Cardiac muscle cell (in vitro differentiated cells and primary cell): Measurements from ENCODE around the gene NHLRC1. TPM values are rescaled to one million over a fixed set of nuclear protein-coding genes. Genes with fewer than 3 reads are reported as not detected.

ENCODE experiments used
- DNase-seq, 2 donors: peaks; one replicate each; pipeline versions ENCODE4 v3.0.0 to v3.0.0-alpha.2; 2010 to 2017; ENCODE audit warnings: low read depth in 1 of 2, low spot score in 1 of 2
- H3K27ac ChIP-seq: fragments of 200-600 bp; sonication (generic); 2 replicates; pipeline ENCODE4 v1.5.1; 2016
- H3K27me3 ChIP-seq: fragments of 200-600 bp; sonication (generic); 2 replicates; pipeline ENCODE4 v1.6.0; 2016; ENCODE audit warnings: control low read depth
- H3K36me3 ChIP-seq: fragments of 200-600 bp; sonication (generic); 2 replicates; pipeline ENCODE4 v1.5.1; 2016; ENCODE audit warnings: control low read depth
- H3K4me1 ChIP-seq: fragments of 200-600 bp; sonication (generic); 2 replicates; pipeline ENCODE4 v1.8.1; 2017; ENCODE audit warnings: low read depth, mild to moderate bottlenecking, mixed run types
- H3K4me3 ChIP-seq: fragments of 200-600 bp; sonication (generic); 2 replicates; pipeline ENCODE4 v1.5.1; 2016; ENCODE audit warnings: mild to moderate bottlenecking
- H3K9me3 ChIP-seq: fragments of 200-600 bp; sonication (generic); 2 replicates; pipeline ENCODE4 v1.5.1; 2017; ENCODE audit warnings: low read depth, mild to moderate bottlenecking, control low read depth
- polyA plus RNA-seq: library from polyadenylated mRNA; unstranded; fragments of >200 nt; fragmentation: Nextera tagmentation; extraction: Ambion mirVana; gene quantifications from 2 replicates; pipeline ENCODE4 v1.2.1, GENCODE V29; 2016
- total RNA-seq: library from RNA; depleted of rRNA; stranded (reverse); fragments of >200 nt; gene quantifications from 2 replicates; pipeline ENCODE4 v1.2.3, GENCODE V29; 2016
- TF ChIP-seq, protein P1 (sequence below): IDR thresholded peaks from 2 replicates; pipeline ENCODE4 v1.5.1; 2012; ENCODE audit warnings: low read depth, mild to moderate bottlenecking, low read length

Gene NHLRC1
- total and polyA plus RNA-seq, 2 experiments from 2014 or later = 1.3 to 3.1 TPM

DNA sequence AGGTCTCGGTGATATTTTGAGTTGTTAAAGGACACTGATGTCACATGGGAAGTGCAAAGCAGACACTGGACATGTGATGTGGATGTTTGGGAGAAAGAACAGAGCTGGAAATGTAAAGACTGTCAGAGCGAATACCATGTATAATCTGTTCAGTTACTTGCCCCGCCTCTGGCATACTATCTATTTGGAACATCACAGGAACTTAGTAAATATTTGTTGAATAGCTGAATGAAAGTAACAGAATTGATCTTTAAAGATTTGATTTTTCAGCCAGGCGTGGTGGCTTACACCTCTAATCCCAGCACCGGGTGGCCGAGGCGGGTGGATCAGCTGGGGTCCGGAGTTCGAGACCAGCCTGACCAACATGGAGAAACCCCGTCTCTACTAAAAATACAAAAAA is 13.8 kb upstream of the NHLRC1 start:
- no peak overlapping the region for H3K4me3 ChIP-seq
- no peaks in the 10 kb centered on the region for H3K9me3 ChIP-seq
- TF ChIP-seq, protein P1, sequence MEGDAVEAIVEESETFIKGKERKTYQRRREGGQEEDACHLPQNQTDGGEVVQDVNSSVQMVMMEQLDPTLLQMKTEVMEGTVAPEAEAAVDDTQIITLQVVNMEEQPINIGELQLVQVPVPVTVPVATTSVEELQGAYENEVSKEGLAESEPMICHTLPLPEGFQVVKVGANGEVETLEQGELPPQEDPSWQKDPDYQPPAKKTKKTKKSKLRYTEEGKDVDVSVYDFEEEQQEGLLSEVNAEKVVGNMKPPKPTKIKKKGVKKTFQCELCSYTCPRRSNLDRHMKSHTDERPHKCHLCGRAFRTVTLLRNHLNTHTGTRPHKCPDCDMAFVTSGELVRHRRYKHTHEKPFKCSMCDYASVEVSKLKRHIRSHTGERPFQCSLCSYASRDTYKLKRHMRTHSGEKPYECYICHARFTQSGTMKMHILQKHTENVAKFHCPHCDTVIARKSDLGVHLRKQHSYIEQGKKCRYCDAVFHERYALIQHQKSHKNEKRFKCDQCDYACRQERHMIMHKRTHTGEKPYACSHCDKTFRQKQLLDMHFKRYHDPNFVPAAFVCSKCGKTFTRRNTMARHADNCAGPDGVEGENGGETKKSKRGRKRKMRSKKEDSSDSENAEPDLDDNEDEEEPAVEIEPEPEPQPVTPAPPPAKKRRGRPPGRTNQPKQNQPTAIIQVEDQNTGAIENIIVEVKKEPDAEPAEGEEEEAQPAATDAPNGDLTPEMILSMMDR = no peak
- no peaks in the 10 kb centered on the region for H3K27me3 ChIP-seq
- H3K36me3 ChIP-seq = peaks cover 4% of the 10 kb centered on the region
- H3K27ac ChIP-seq = no peak overlapping the region
- no peak for DNase-seq
- H3K4me1 ChIP-seq = no peaks in the 10 kb centered on the region

DNA sequence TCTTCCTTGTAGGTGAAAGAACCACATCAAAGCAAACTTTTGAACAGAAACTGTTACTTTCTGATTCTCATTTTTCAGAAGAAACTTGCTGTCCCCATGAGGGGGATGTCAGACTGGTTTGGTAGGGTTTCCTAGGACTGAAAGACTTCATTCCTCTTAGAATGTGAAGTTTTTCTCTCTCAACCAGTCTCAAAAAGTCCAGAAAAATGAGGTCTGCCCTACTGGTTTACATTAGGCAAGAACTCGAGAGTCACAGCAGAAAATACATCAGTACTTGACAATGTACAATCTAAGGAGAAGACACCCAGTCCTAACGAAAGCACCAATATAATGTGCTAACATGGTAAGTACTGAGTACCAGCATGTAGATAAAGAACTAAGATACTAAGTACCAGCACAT is 12.7 kb upstream of the NHLRC1 start:
- Histone ChIP-seq H3K4me1 (no peaks in the 10 kb centered on the region), H3K4me3 (no peak overlapping the region), H3K27me3 (no peaks in the 10 kb centered on the region), H3K27ac (no peak overlapping the region), H3K36me3 (peaks cover 10% of the 10 kb centered on the region), H3K9me3 (no peaks in the 10 kb centered on the region)
- no peak for DNase-seq
- TF ChIP-seq, protein P1 = no peak

DNA sequence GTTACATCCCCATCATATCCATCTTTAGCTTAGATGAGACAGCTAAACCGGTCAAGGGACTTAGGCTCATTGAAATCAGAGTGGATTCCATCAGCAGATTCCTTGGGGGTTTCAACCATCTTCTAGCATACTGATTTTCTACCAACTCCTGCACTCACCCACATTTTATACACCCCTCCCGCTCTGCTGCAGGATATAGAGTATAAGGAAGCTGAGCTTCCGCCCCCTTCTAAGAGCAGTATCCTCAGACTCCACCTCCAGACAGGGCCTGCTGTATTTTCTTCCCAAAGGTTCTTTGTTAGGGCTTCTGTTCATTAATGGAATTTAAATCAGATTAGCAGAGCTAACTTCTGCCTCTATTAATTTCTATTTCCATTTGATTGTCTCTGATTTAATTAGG is 9.9 kb upstream of the NHLRC1 start:
- no peaks in the 10 kb centered on the region for H3K27me3 ChIP-seq
- DNase-seq = no peak
- no peaks in the 10 kb centered on the region for H3K4me1 ChIP-seq
- H3K36me3 ChIP-seq = peaks cover 10% of the 10 kb centered on the region
- H3K9me3 ChIP-seq = no peaks in the 10 kb centered on the region
- H3K27ac ChIP-seq = no peak overlapping the region
- H3K4me3 ChIP-seq = no peak overlapping the region
- TF ChIP-seq, protein P1 = no peak

DNA sequence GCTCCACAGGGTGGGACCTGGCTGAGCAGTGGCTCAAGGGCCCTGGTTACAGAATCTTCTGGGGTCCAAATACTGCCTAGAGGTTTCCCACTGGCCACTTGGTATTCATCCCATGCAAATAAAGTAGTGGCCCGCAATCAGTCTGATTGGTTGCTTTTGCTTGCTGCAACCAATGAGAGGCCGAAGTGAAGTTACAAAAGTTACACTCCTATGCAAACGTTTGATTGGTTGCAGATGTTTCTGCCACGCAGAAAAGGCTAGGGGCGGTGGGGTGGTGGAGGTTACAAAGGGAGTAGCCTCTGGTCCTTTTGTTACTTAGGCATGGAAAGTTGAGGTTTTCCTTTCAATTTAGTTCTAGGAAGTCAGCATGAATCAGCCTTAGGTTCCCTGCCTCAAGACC is 3.6 kb upstream of the NHLRC1 start:
- DNase-seq = peak in 1 of 2 donors; percentile 12

DNA sequence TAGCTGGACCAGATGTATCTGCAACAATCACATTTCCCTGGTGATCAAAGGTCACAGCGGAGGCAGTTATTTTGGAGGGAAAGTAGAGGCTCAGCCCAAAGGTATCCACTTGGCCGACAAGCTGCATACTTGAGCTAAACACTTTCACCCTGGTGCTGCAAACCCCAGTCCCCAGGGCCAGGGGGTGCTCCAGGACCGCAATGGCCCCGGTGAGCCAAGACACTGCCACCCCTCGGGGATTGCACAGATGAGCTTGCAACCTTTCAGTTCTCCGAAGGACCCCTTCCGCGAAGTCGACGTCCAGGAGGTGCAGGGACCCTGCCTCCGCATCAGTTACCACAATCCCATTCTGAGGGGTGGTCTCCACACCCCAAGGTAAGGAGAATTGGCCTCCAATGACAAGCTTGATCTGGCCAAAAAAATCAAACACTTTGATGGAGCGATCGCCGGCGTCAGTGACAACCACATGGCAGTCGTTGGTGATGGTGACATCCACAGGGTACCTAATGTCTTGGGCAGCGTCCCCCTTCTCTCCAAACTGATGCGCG is 823 bp downstream of the NHLRC1 start:
- Histone ChIP-seq H3K4me3 (no peak overlapping the region), H3K27ac (no peak overlapping the region), H3K9me3 (no peaks in the 10 kb centered on the region), H3K4me1 (no peaks in the 10 kb centered on the region), H3K36me3 (no peaks in the 10 kb centered on the region), H3K27me3 (peaks cover 5% of the 10 kb centered on the region)
- TF ChIP-seq, protein P1 = no peak
- DNase-seq = no peak

More for the DNA sequence above, 3.6 kb upstream of the NHLRC1 start:
- Histone ChIP-seq H3K36me3 (peaks cover 6% of the 10 kb centered on the region), H3K4me1 (no peaks in the 10 kb centered on the region), H3K9me3 (no peaks in the 10 kb centered on the region), H3K27me3 (peaks cover 5% of the 10 kb centered on the region), H3K27ac (no peak overlapping the region), H3K4me3 (no peak overlapping the region)
- TF ChIP-seq, protein P1 = no peak
